ENCODE data around the gene HNRNPF.
A peak's percentile ranks its signal among the peaks of the same experiment; 100 is the strongest.

The HNRNPF gene

DNA sequence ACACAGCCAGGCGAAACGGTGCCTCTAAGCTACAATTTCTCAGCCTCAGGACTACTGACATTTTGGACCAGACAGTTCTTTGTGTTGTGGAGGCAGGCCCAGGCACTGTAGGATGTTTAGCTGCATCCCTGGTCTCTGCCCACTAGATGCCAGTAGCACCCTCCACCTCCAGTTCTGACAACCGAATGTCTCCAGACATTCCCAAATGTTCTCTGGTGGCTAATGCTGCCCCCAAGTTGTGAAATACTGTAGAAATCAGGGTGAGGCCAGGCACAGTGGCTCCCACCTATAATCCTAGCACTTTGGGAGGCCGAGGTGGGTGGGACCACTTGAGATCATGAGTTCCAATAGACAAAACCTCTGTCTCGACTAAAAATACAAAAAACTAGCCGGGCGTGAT lies 18.2 kb downstream of the HNRNPF start:
- Histone ChIP-seq H3K4me1 (ENCODE audit: control insufficient read depth in 1 of 2, insufficient read depth in 2 of 2, low read length in 2 of 2) (peaks cover 27 to 41% of the 10 kb centered on the region in 2 donors), H3K9me3 (ENCODE audit: control insufficient read depth in 1 of 2, low read length in 2 of 2) (no peaks in the 10 kb centered on the region), H3K27me3 (ENCODE audit: control insufficient read depth in 1 of 2, insufficient read depth in 2 of 2, low read length in 2 of 2) (no peaks in the 10 kb centered on the region), H3K9ac (ENCODE audit: low read depth in 1 of 2, low read length in 2 of 2) (peak overlapping the region in 1 of 2 donors; percentile 15), H3K36me3 (ENCODE audit: control insufficient read depth in 1 of 2, insufficient read depth in 2 of 2, low read length in 2 of 2) (peaks cover 80 to 86% of the 10 kb centered on the region in 2 donors), H3K4me3 (ENCODE audit: low read depth in 1 of 2, low read length in 2 of 2) (no peak overlapping the region), H3K27ac (ENCODE audit: low read depth, low read length) (no peak overlapping the region)

GRCh38 chr10:43390333-43390732 lies 18.7 kb downstream of the HNRNPF start:
- Histone ChIP-seq H3K9me3 (ENCODE audit: control insufficient read depth in 1 of 2, low read length in 2 of 2) (no peaks in the 10 kb centered on the region), H3K36me3 (ENCODE audit: control insufficient read depth in 1 of 2, insufficient read depth in 2 of 2, low read length in 2 of 2) (peaks cover 80 to 86% of the 10 kb centered on the region in 2 donors), H3K27ac (ENCODE audit: low read depth, low read length) (no peak overlapping the region), H3K4me1 (ENCODE audit: control insufficient read depth in 1 of 2, insufficient read depth in 2 of 2, low read length in 2 of 2) (peaks cover 23 to 37% of the 10 kb centered on the region in 2 donors), H3K9ac (ENCODE audit: low read depth in 1 of 2, low read length in 2 of 2) (peak overlapping the region in 1 of 2 donors; percentile 15), H3K4me3 (ENCODE audit: low read depth in 1 of 2, low read length in 2 of 2) (no peak overlapping the region), H3K27me3 (ENCODE audit: control insufficient read depth in 1 of 2, insufficient read depth in 2 of 2, low read length in 2 of 2) (no peaks in the 10 kb centered on the region)

DNA sequence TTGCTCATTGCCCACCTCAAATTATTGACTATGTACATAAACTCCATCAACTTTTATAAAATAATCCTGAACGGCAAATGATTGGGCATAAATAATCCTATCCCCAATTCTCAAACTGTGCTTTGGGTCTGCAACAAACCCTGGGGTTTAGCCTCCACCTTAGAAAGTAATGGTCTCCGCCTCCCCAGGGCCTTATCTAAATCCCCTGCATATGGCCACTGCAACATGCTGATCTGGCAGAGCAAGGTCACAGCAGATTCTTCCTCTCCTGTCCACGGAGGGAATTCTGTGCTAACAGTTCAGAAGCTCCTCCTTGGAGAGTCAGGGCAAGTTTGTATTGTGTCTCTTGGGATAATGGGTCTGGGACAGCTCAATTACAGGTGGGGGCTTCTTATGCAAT lies 19.1 kb downstream of the HNRNPF start:
- Histone ChIP-seq H3K27me3 (ENCODE audit: control insufficient read depth in 1 of 2, insufficient read depth in 2 of 2, low read length in 2 of 2) (no peaks in the 10 kb centered on the region), H3K4me1 (ENCODE audit: control insufficient read depth in 1 of 2, insufficient read depth in 2 of 2, low read length in 2 of 2) (peaks cover 18 to 32% of the 10 kb centered on the region in 2 donors), H3K9ac (ENCODE audit: low read depth in 1 of 2, low read length in 2 of 2) (peak overlapping the region in 1 of 2 donors; percentile 15), H3K27ac (ENCODE audit: low read depth, low read length) (no peak overlapping the region), H3K36me3 (ENCODE audit: control insufficient read depth in 1 of 2, insufficient read depth in 2 of 2, low read length in 2 of 2) (peaks cover 76 to 88% of the 10 kb centered on the region in 2 donors), H3K4me3 (ENCODE audit: low read depth in 1 of 2, low read length in 2 of 2) (no peak overlapping the region), H3K9me3 (ENCODE audit: control insufficient read depth in 1 of 2, low read length in 2 of 2) (no peaks in the 10 kb centered on the region)

GRCh38 chr10:43387678-43388032 lies 21.3 kb downstream of the HNRNPF start:
- H3K4me3 ChIP-seq (ENCODE audit: low read depth in 1 of 2, low read length in 2 of 2) = no peak overlapping the region

DNA sequence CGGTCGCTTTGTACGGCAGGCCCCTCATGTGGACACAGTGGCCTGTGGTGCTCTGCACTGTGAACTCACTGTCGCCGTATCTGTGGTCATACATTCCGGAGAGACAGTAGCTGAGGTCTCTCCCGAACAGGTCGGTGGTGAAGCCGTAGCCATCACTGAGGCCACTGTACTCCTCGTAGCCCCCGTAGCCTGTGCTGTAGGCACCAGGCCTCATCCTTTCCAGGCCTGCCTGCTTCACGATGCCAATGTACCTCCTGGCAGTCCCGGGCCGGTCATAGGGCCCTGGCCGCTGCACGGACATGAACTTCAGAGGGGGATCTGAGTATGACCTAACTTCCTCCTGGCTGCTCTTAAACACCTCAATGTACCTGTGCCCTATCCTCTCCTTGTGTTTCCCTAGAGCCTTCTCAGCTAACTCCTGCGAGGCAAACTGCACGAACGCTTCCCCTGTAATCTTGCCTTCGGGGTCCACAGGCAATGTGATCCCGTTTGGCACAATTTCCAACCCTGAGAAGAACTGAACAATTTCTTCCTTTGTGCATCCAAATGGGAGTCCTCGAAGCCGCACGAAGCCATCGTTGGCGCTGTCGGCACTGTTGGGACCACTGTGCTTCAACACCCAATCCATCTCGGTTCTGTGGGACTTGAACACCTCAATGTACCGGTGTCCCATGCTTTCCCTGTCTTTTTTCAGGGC lies 21.9 kb downstream of the HNRNPF start:
- no peak overlapping the region for H3K27ac ChIP-seq (ENCODE audit: low read depth, low read length)
- no peaks in the 10 kb centered on the region for H3K9me3 ChIP-seq (ENCODE audit: control insufficient read depth in 1 of 2, low read length in 2 of 2)
- H3K4me3 ChIP-seq (ENCODE audit: low read depth in 1 of 2, low read length in 2 of 2) = no peak overlapping the region
- peaks cover 0 to 18% of the 10 kb centered on the region in 2 donors for H3K4me1 ChIP-seq (ENCODE audit: control insufficient read depth in 1 of 2, insufficient read depth in 2 of 2, low read length in 2 of 2)
- no peaks in the 10 kb centered on the region for H3K27me3 ChIP-seq (ENCODE audit: control insufficient read depth in 1 of 2, insufficient read depth in 2 of 2, low read length in 2 of 2)
- H3K9ac ChIP-seq (ENCODE audit: low read depth in 1 of 2, low read length in 2 of 2) = no peak overlapping the region
- peaks cover 51 to 65% of the 10 kb centered on the region in 2 donors for H3K36me3 ChIP-seq (ENCODE audit: control insufficient read depth in 1 of 2, insufficient read depth in 2 of 2, low read length in 2 of 2)

More at GRCh38 chr10:43387678-43388032, 21.3 kb downstream of the HNRNPF start:
- Histone ChIP-seq H3K9ac (ENCODE audit: low read depth in 1 of 2, low read length in 2 of 2) (no peak overlapping the region), H3K27ac (ENCODE audit: low read depth, low read length) (no peak overlapping the region), H3K36me3 (ENCODE audit: control insufficient read depth in 1 of 2, insufficient read depth in 2 of 2, low read length in 2 of 2) (peaks cover 56 to 69% of the 10 kb centered on the region in 2 donors), H3K4me1 (ENCODE audit: control insufficient read depth in 1 of 2, insufficient read depth in 2 of 2, low read length in 2 of 2) (peaks cover 4 to 18% of the 10 kb centered on the region in 2 donors), H3K27me3 (ENCODE audit: control insufficient read depth in 1 of 2, insufficient read depth in 2 of 2, low read length in 2 of 2) (no peaks in the 10 kb centered on the region), H3K9me3 (ENCODE audit: control insufficient read depth in 1 of 2, low read length in 2 of 2) (no peaks in the 10 kb centered on the region)

DNA sequence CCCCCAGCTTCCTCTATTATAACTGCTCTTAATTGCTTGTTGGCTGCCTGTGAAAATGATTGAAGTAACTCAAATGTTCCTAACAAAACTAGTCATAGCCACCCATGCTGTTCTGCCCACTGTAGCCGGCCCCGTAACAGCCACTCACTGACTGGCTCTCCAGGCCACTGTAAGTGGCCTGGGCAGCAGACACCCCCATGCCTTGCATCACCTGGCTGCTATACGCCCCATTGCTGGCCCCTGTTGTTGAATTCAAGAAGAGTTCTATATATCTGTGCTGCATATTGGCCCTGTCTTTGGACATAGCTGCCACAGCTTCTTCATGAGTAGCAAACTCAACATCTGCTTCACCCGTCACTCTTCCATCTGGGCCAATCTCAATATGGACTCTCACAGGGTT lies 22.4 kb downstream of the HNRNPF start:
- no peaks in the 10 kb centered on the region for H3K9me3 ChIP-seq (ENCODE audit: control insufficient read depth in 1 of 2, low read length in 2 of 2)
- no peaks in the 10 kb centered on the region for H3K27me3 ChIP-seq (ENCODE audit: control insufficient read depth in 1 of 2, insufficient read depth in 2 of 2, low read length in 2 of 2)
- peaks cover 48 to 60% of the 10 kb centered on the region in 2 donors for H3K36me3 ChIP-seq (ENCODE audit: control insufficient read depth in 1 of 2, insufficient read depth in 2 of 2, low read length in 2 of 2)
- H3K4me3 ChIP-seq (ENCODE audit: low read depth in 1 of 2, low read length in 2 of 2) = no peak overlapping the region
- H3K9ac ChIP-seq (ENCODE audit: low read depth in 1 of 2, low read length in 2 of 2) = no peak overlapping the region
- H3K4me1 ChIP-seq (ENCODE audit: control insufficient read depth in 1 of 2, insufficient read depth in 2 of 2, low read length in 2 of 2) = peaks cover 0 to 18% of the 10 kb centered on the region in 2 donors
- H3K27ac ChIP-seq (ENCODE audit: low read depth, low read length) = no peak overlapping the region

DNA sequence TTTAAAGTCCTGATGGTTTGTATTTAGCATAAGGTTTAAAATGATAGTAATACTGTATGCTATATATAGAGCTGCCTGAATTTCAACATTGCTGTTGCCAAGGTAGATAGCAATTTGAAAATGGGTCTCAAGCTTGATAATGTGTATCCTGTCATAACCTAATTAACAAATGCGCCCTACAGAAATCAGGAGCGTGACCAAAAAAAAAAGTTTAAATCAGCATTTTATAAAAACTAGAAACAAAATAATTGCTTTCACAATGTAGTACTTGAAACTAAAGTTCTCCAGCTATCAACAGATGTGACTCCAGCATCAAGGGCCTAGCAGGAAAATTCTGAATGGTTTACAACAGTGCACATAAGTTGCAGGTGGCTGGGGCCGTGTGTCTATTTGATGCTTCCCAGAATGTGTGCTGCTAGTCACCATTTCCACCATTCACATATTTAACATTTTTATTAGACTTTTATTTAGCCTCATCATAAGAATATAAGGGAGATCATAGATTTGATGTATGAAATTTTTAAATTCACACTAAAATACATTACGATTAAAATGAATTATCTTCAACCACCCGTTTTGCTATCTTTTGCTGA lies 23.5 kb downstream of the HNRNPF start:
- no peak overlapping the region for H3K27ac ChIP-seq (ENCODE audit: low read depth, low read length)
- peaks cover 0 to 17% of the 10 kb centered on the region in 2 donors for H3K4me1 ChIP-seq (ENCODE audit: control insufficient read depth in 1 of 2, insufficient read depth in 2 of 2, low read length in 2 of 2)
- H3K27me3 ChIP-seq (ENCODE audit: control insufficient read depth in 1 of 2, insufficient read depth in 2 of 2, low read length in 2 of 2) = no peaks in the 10 kb centered on the region
- no peaks in the 10 kb centered on the region for H3K9me3 ChIP-seq (ENCODE audit: control insufficient read depth in 1 of 2, low read length in 2 of 2)
- peaks cover 41 to 50% of the 10 kb centered on the region in 2 donors for H3K36me3 ChIP-seq (ENCODE audit: control insufficient read depth in 1 of 2, insufficient read depth in 2 of 2, low read length in 2 of 2)
- no peak overlapping the region for H3K9ac ChIP-seq (ENCODE audit: low read depth in 1 of 2, low read length in 2 of 2)
- H3K4me3 ChIP-seq (ENCODE audit: low read depth in 1 of 2, low read length in 2 of 2) = no peak overlapping the region

- Histone ChIP-seq H3K4me3 (ENCODE audit: low read depth in 1 of 2, low read length in 2 of 2) (no peak overlapping the region), H3K9me3 (ENCODE audit: control insufficient read depth in 1 of 2, low read length in 2 of 2) (no peaks in the 10 kb centered on the region), H3K9ac (ENCODE audit: low read depth in 1 of 2, low read length in 2 of 2) (no peak overlapping the region), H3K27me3 (ENCODE audit: control insufficient read depth in 1 of 2, insufficient read depth in 2 of 2, low read length in 2 of 2) (no peaks in the 10 kb centered on the region), H3K27ac (ENCODE audit: low read depth, low read length) (no peak overlapping the region), H3K36me3 (ENCODE audit: control insufficient read depth in 1 of 2, insufficient read depth in 2 of 2, low read length in 2 of 2) (peaks cover 31 to 40% of the 10 kb centered on the region in 2 donors), H3K4me1 (ENCODE audit: control insufficient read depth in 1 of 2, insufficient read depth in 2 of 2, low read length in 2 of 2) (peaks cover 0 to 8% of the 10 kb centered on the region in 2 donors)
These were observed 24.4 kb downstream of the HNRNPF start for GRCh38 chr10:43384252-43385221.

DNA sequence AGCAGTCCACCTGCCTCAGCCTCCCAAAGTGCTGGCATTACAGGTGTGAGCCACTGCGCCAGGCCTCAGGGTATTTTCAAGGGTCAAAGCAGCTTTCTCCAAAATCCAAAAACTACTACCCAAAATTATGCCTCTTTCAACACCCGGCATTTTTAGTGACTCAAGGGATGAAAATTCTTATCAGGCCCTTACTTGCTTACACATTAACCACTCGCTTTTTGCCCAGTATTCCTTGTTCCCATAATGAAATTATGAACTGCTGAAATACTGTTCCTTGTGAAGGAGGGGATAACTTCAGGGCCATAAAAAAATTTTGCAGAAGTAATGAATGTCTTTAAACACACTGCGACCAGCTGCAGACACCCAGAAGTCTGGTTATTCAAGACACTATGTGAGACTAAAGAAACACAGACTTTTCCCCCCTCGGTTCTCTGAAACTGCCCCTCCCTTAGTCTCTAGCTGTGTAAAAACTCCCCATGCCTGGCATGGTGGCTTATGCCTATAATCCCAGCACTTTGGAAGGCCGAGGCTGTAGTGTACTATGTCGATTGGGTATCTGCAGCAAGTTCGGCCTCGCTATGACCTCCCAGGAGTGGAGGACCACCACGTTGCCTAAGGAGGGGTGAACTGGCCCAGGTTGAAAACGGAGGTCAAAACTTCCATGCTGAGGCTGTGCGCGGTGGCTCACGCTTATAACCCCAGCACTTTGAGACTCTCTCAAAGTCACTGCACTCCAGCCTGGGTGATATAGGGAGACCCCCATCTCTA lies 25.6 kb downstream of the HNRNPF start:
- no peak overlapping the region for H3K9ac ChIP-seq (ENCODE audit: low read depth in 1 of 2, low read length in 2 of 2)
- H3K27ac ChIP-seq (ENCODE audit: low read depth, low read length) = no peak overlapping the region
- no peak overlapping the region for H3K4me3 ChIP-seq (ENCODE audit: low read depth in 1 of 2, low read length in 2 of 2)
- peaks cover 0 to 4% of the 10 kb centered on the region in 2 donors for H3K4me1 ChIP-seq (ENCODE audit: control insufficient read depth in 1 of 2, insufficient read depth in 2 of 2, low read length in 2 of 2)
- H3K9me3 ChIP-seq (ENCODE audit: control insufficient read depth in 1 of 2, low read length in 2 of 2) = no peaks in the 10 kb centered on the region
- no peaks in the 10 kb centered on the region for H3K27me3 ChIP-seq (ENCODE audit: control insufficient read depth in 1 of 2, insufficient read depth in 2 of 2, low read length in 2 of 2)
- H3K36me3 ChIP-seq (ENCODE audit: control insufficient read depth in 1 of 2, insufficient read depth in 2 of 2, low read length in 2 of 2) = peaks cover 24 to 28% of the 10 kb centered on the region in 2 donors
